ENCODE measurements around the gene CSTPP1.

GRCh38 chr11:46987183-46987582 is 50.6 kb downstream of the CSTPP1 start:
- TF ChIP-seq RARB (CRISPR knock-in tag; IDR thresholded peaks at IDR 0.05) (no peak), PPARA (CRISPR knock-in tag; IDR thresholded peaks at IDR 0.05; ENCODE audit: borderline replicate concordance) (no peak), CSDC2 (CRISPR knock-in tag; IDR thresholded peaks at IDR 0.05) (no peak), TSHZ2 (CRISPR knock-in tag; IDR thresholded peaks at IDR 0.05) (no peak), TCF4 (CRISPR knock-in tag; IDR thresholded peaks at IDR 0.05; ENCODE audit: borderline replicate concordance) (no peak), ESRRG (CRISPR knock-in tag; IDR thresholded peaks at IDR 0.05) (no peak), CREB5 (CRISPR knock-in tag; IDR thresholded peaks at IDR 0.05; ENCODE audit: low read depth) (no peak), GLIS3 (CRISPR knock-in tag; IDR thresholded peaks at IDR 0.05) (no peak)
- TF ChIP-seq, protein P1, sequence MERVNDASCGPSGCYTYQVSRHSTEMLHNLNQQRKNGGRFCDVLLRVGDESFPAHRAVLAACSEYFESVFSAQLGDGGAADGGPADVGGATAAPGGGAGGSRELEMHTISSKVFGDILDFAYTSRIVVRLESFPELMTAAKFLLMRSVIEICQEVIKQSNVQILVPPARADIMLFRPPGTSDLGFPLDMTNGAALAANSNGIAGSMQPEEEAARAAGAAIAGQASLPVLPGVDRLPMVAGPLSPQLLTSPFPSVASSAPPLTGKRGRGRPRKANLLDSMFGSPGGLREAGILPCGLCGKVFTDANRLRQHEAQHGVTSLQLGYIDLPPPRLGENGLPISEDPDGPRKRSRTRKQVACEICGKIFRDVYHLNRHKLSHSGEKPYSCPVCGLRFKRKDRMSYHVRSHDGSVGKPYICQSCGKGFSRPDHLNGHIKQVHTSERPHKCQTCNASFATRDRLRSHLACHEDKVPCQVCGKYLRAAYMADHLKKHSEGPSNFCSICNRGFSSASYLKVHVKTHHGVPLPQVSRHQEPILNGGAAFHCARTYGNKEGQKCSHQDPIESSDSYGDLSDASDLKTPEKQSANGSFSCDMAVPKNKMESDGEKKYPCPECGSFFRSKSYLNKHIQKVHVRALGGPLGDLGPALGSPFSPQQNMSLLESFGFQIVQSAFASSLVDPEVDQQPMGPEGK (CRISPR knock-in tag; IDR thresholded peaks at IDR 0.05; ENCODE audit: borderline replicate concordance): no peak
